Transverse colon (tissue), 4 donors: ENCODE measurements around the gene EZR. TPM values are rescaled to one million over a fixed set of nuclear protein-coding genes. Genes with fewer than 3 reads are reported as not detected.

ENCODE experiments used
- DNase-seq: peaks from one replicate; pipeline ENCODE4 v3.0.0-alpha.2; 2019
- H3K27ac ChIP-seq, 4 donors: fragments of 200-600 bp; sonication (generic); 2 replicates each; pipeline ENCODE4 v1.5.1; 2016 to 2018; ENCODE audit warnings: inconsistent platforms in 4 of 4
- H3K27me3 ChIP-seq: fragments of 200-600 bp; sonication (generic); 2 replicates; pipeline ENCODE4 v1.5.1; 2017; ENCODE audit warnings: inconsistent platforms
- H3K36me3 ChIP-seq, 4 donors: fragments of 200-600 bp; sonication (generic); 2 replicates each; pipeline ENCODE4 v1.5.1; 2017 to 2019; ENCODE audit warnings: inconsistent platforms in 4 of 4
- H3K4me1 ChIP-seq, 4 donors: fragments of 200-600 bp; sonication (generic); 2 replicates each; pipeline ENCODE4 v1.5.1; 2017 to 2020; ENCODE audit warnings: inconsistent platforms in 4 of 4
- H3K4me3 ChIP-seq, 4 donors: fragments of 200-600 bp; sonication (generic); 1 replicate in 1 of 4; 2 replicates in 3 of 4; pipeline versions ENCODE4 v1.5.1 to v1.6.1; 2017 to 2019; ENCODE audit warnings: inconsistent platforms in 4 of 4
- H3K9me3 ChIP-seq, 2 donors: fragments of 200-600 bp; sonication (generic); 2 replicates each; pipeline ENCODE4 v1.5.1; 2017 to 2019; ENCODE audit warnings: inconsistent platforms in 2 of 2
- CTCF ChIP-seq, 5 experiments: fragments of 200-600 bp in 3 of 5; fragments of 450-650 bp in 2 of 5; sonication (generic) in 3 of 5; IDR thresholded peaks; 1 replicate in 2 of 5; 2 replicates in 3 of 5; pipeline ENCODE4 v1.5.1; 2016 to 2017; ENCODE audit warnings: antibody characterized with exemption in 5 of 5, inconsistent platforms in 3 of 5, mild to moderate bottlenecking in 2 of 5, moderate library complexity in 1 of 5
- EP300 ChIP-seq: sonication (generic); formaldehyde crosslinking; IDR thresholded peaks from one replicate; pipeline ENCODE4 v1.6.1; 2017; ENCODE audit warnings: antibody characterized with exemption, low read depth
- POLR2A ChIP-seq: fragments of 450-650 bp; IDR thresholded peaks from one replicate; pipeline ENCODE4 v1.6.1; 2016; ENCODE audit warnings: antibody characterized with exemption, mild to moderate bottlenecking, moderate library complexity
- POLR2AphosphoS5 ChIP-seq, 3 donors: sonication (generic); formaldehyde crosslinking; IDR thresholded peaks; one replicate each; pipeline ENCODE4 v1.6.1; 2016; ENCODE audit warnings: antibody characterized with exemption in 3 of 3
- WGBS, 2 donors: methylation state at CpG; one replicate each; pipeline ENCODE4 v1.1.5; 2018; ENCODE audit warnings: low coverage in 1 of 2; 5-methylcytosine and 5-hydroxymethylcytosine counted together
- in situ Hi-C, 4 donors: fragments of 200-750 bp; cut with MboI; loops; one replicate each; pipeline versions ENCODE4 v1.15.0 to v1.15.1; 2017; ENCODE audit warnings: low sequenced_read_pairs in 3 of 4, low pct_ligation_motif_present in 1 of 4, low pct_unique_long_range_greater_than_20kb in 1 of 4
- intact Hi-C: fragments of 100-400 bp; cut with DNase I; formaldehyde crosslinking; loops from one replicate; pipeline ENCODE4 v1.15.1; 2023; ENCODE audit warnings: low total_unique reads
- total RNA-seq, 4 donors: library from RNA; depleted of rRNA; stranded (reverse); fragments of >200 nt; gene quantifications; one replicate each; pipeline ENCODE4 v1.1.0, GENCODE V29; 2016

The EZR gene
- total RNA-seq, 4 donors from 2014 or later = 149 to 430 (median 319) TPM

GRCh38 chr6:158764926-158765325 lies 54.2 kb downstream of the EZR start:
- H3K36me3 ChIP-seq = peaks cover 0 to 52% (median 19%) of the 10 kb centered on the region in 4 donors
- no peak for TF ChIP-seq EP300
- TF ChIP-seq POLR2AphosphoS5 (IDR thresholded peaks at IDR 0.05) = no peak
- no peak for TF ChIP-seq POLR2A
- intact Hi-C loops = no loop called here
- no peaks in the 10 kb centered on the region for H3K27me3 ChIP-seq
- H3K27ac ChIP-seq = no peak overlapping the region
- H3K4me1 ChIP-seq = no peaks in the 10 kb centered on the region
- no peaks in the 10 kb centered on the region for H3K9me3 ChIP-seq
- 91 to 97% methylated on average over 4 to 9 of the region's 9 CpGs for WGBS, 2 donors
- no peak overlapping the region for H3K4me3 ChIP-seq
- in situ Hi-C loops = no loop called here
- no peak for DNase-seq

GRCh38 chr6:158764183-158764849 lies 54.9 kb downstream of the EZR start:
- TF ChIP-seq POLR2AphosphoS5 (IDR thresholded peaks at IDR 0.05) (peak in 1 of 3 donors; percentile 52), CTCF (IDR thresholded peaks at IDR 0.05) (no peak), POLR2A (peak; percentile 18)
- H3K4me1 ChIP-seq = no peaks in the 10 kb centered on the region
- no peaks in the 10 kb centered on the region for H3K9me3 ChIP-seq
- peaks cover 0 to 45% (median 16%) of the 10 kb centered on the region in 4 donors for H3K36me3 ChIP-seq
- H3K27ac ChIP-seq = no peak overlapping the region
- no peak overlapping the region for H3K4me3 ChIP-seq
- WGBS, 2 donors = 95 to 100% methylated on average over 1 to 14 of the region's 14 CpGs
- DNase-seq = no peak
- in situ Hi-C loops (no loop called here), intact Hi-C loops (no loop called here)
- H3K27me3 ChIP-seq = no peaks in the 10 kb centered on the region

GRCh38 chr6:158763434-158764182 lies 55.6 kb downstream of the EZR start:
- H3K36me3 ChIP-seq = peaks cover 0 to 38% (median 12%) of the 10 kb centered on the region in 4 donors
- TF ChIP-seq POLR2AphosphoS5 (IDR thresholded peaks at IDR 0.05) (peak in 1 of 3 donors; percentile 42), CTCF (IDR thresholded peaks at IDR 0.05) (no peak)
- in situ Hi-C loops (no loop called here), intact Hi-C loops (no loop called here)
- DNase-seq = no peak
- H3K27ac ChIP-seq = no peak overlapping the region
- no peaks in the 10 kb centered on the region for H3K27me3 ChIP-seq
- H3K4me3 ChIP-seq = no peak overlapping the region
- WGBS, 2 donors = 73% methylated on average over 9 to 11 of the region's 11 CpGs
- H3K4me1 ChIP-seq = no peaks in the 10 kb centered on the region
- H3K9me3 ChIP-seq = no peaks in the 10 kb centered on the region

GRCh38 chr6:158762787-158763433 lies 56.3 kb downstream of the EZR start:
- Histone ChIP-seq H3K27me3 (no peaks in the 10 kb centered on the region), H3K27ac (no peak overlapping the region), H3K36me3 (peaks cover 0 to 31% (median 9%) of the 10 kb centered on the region in 4 donors), H3K4me3 (no peak overlapping the region), H3K9me3 (no peaks in the 10 kb centered on the region), H3K4me1 (no peaks in the 10 kb centered on the region)
- in situ Hi-C loops = no loop called here
- WGBS, 2 donors = 85% methylated on average over 12 of the region's 12 CpGs; no CpG with 5 or more reads in 1 of the 2 donors
- intact Hi-C loops = no loop called here
- DNase-seq = no peak
- TF ChIP-seq POLR2AphosphoS5 (IDR thresholded peaks at IDR 0.05) = peak in 1 of 3 donors; percentile 61
- no peak for TF ChIP-seq CTCF (IDR thresholded peaks at IDR 0.05)
- TF ChIP-seq POLR2A = peak; percentile 19
- no peak for TF ChIP-seq EP300
